ENCODE measurements around the gene NT5DC1.

DNA sequence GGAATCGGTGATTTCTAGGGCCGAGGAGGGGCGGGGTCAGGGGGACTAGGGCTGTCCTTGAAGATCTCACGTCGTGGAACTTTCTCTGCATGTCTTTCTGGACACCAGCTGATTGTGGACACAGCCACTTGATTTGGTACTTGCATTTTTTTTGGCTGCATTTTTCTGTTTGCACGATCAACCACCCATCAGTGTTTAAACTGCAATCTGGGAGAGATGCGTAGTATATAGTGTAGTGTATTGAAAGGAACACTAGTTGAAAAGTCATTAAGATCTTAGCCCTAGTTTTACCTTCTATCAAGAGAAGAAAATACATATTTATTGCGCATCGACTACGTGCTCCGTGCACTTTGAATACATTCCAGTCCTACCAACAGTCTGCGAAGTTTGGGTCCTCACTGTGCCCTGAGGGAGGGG, 657 bp downstream of the NT5DC1 start:
- TF ChIP-seq, protein P1, sequence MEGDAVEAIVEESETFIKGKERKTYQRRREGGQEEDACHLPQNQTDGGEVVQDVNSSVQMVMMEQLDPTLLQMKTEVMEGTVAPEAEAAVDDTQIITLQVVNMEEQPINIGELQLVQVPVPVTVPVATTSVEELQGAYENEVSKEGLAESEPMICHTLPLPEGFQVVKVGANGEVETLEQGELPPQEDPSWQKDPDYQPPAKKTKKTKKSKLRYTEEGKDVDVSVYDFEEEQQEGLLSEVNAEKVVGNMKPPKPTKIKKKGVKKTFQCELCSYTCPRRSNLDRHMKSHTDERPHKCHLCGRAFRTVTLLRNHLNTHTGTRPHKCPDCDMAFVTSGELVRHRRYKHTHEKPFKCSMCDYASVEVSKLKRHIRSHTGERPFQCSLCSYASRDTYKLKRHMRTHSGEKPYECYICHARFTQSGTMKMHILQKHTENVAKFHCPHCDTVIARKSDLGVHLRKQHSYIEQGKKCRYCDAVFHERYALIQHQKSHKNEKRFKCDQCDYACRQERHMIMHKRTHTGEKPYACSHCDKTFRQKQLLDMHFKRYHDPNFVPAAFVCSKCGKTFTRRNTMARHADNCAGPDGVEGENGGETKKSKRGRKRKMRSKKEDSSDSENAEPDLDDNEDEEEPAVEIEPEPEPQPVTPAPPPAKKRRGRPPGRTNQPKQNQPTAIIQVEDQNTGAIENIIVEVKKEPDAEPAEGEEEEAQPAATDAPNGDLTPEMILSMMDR (IDR thresholded peaks at IDR 0.05): no peak
- TF ChIP-seq EP300 (IDR thresholded peaks at IDR 0.05): no peak

Measured in tibial nerve (tissue), 4 donors.